ENCODE results near the gene KDM2A.

KDM2A gene

DNA sequence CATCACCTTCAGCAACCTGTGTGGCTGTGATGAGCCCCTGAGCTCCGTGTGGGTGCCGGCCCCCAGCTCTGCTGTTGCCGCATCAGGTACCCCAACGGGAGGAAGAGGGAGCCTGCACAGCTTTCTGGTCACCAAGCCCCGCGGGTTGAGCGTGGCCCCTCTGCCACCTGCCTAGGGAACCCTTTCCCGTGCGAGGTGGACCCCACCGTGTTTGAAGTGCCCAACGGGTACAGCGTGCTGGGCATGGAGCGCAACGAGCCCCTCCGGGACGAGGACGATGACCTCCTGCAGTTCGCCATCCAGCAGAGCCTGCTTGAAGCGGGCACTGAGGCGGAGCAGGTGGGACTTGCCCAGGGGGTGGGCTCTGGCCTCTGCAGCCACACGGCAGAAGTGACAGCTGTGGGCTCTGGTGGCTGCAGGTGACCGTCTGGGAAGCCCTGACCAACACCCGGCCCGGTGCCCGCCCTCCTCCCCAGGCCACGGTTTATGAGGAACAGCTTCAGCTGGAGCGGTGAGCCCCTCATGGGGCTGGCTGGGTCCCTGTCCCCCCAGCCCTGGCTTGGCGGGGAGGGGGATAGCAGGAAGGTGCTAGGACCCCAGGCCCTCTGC is 182.4 kb downstream of the KDM2A start:
- no peak for DNase-seq (ENCODE audit: low read depth)

DNA sequence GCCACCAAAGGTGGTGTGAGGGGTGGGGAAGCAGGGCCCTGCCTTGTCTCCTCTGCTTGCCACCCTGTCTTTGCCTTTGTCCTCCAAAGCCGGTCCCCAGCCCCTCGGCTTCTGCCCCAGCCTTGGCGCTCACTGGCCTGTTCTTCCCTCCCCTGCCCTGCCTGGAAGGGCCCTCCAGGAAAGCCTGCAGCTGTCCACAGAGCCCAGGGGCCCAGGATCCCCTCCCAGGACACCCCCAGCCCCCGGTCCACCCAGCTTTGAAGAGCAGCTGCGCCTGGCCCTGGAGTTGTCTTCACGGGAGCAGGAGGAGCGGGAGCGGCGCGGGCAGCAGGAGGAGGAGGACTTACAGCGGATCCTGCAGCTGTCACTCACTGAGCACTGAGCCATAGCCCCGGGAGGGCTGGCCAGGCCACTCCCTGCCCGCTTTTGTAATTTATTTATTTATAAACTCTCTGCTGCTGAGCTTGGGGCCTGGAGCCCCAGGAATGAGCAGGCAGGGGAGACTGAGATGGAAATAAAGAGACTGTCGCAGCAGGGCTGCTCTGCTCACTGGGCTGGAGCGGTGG is 183.0 kb downstream of the KDM2A start:
- no peak for DNase-seq (ENCODE audit: low read depth)

DNA sequence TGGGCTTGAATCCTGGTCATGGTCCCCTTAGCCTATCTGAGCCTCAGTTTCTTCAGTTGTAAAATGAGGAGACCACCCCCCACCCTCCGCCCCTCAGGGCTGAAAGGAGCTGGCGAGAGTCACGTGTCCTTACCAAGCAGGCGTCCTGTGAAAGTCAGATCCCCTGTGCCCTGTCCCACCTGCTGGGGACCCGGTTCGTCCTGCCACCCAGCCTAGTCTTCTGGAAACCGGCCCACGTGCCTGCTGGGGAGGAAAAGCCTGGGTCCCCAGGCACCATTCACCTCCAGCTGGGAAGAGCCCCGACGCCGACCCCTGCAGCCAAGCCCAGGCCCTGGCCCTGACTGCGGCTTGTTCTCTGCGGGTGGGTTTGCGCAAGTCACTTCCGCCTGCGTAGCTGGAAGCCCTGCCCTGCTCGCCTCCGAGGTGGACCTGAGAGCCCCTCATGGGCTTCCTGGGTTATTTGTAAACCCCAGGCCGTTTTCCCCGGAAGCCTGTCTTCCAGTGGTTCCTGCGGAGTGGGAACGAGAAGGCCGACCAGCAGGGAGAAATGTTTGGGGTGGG is 183.6 kb downstream of the KDM2A start:
- no peak for DNase-seq (ENCODE audit: low read depth)

DNA sequence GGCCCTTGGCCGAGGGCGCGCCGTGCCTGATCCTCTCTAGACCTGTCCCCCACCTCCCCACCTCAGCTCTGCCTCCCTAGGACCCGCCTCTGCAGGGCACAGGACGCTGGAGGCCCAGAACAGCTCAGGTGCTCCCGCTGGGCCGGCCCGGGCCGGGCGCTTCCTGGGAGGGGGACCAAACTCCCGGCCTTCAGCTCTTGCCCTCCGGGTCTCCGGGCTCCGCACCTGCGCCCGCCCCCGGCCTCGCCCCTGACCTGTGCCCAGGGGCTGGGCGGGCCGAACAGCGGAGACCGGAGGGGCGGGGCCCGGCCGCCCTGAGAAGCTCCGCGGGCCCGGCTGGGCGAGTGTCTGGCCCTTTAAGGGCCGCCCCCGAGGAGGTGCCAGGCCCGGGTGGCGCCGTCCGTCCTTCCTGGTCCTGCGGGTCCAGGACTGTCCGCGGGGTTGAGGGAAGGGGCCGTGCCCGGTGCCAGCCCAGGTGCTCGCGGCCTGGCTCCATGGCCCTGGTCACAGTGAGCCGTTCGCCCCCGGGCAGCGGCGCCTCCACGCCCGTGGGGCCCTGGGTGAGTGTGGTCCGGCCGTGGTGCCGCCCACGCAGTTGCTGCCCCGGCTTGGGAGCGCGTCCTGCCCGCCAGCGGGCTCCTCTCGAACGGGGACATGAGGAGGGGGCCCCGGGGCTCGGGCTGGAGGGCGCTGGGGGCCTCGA is 184.2 kb downstream of the KDM2A start, which contains the start of gene SSH3:
SSH3 (plus strand) TSS at position 399 of the 703 bp plus-strand sequence; CDS start at position 495, 96 bp downstream.
- no peak for DNase-seq (ENCODE audit: low read depth)

DNA sequence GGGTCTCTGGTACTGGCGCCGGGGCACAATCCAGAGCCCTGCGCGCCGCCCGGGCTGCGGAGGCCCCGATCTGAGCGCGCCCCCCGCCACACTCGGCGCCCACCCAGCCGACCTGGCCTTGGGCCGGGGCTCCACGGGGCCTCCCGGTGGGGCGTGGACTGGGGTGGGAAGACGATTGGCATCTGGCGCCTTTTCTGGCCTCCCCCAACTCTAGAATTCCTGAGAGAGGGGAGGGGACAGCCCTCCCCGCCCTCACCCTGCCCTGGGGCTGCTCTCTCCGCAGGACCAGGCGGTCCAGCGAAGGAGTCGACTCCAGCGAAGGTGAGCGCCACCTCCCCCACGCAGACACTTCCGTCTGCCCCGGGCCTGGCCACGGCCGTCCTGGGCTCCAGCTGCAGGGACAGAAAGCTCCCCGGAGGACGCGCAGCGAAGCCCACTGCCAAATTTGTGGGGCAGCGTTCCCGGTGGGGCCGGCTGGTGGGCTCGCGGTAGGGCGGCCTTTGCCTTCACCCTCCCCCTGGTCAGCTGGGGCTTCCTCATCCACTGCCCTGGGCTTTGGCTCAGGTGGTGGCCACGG is 184.9 kb downstream of the KDM2A start:
- no peak for DNase-seq (ENCODE audit: low read depth)

DNA sequence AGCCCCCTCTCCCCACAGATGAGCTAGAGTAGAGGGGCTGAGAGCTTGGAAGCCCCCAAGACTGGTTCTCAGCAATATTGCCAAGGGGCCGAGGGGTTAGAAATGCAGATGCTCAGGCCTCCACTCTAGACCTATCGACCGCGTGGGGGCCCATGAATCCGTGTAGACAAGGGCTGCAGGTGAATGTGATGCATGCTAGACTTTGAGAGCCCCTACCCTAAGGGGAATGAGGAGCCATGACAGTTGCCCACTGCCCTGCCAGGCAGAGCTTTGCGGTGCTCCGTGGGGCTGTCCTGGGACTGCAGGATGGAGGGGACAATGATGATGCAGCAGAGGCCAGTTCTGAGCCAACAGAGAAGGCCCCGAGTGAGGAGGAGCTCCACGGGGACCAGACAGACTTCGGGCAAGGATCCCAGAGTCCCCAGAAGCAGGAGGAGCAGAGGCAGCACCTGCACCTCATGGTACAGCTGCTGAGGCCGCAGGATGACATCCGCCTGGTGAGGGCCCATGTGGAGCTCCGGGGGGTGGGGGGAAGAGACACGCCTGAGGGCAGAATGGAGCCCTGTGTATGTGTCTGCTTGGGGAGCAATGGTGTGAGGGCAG is 185.5 kb downstream of the KDM2A start:
- DNase-seq (ENCODE audit: low read depth) = no peak

DNA sequence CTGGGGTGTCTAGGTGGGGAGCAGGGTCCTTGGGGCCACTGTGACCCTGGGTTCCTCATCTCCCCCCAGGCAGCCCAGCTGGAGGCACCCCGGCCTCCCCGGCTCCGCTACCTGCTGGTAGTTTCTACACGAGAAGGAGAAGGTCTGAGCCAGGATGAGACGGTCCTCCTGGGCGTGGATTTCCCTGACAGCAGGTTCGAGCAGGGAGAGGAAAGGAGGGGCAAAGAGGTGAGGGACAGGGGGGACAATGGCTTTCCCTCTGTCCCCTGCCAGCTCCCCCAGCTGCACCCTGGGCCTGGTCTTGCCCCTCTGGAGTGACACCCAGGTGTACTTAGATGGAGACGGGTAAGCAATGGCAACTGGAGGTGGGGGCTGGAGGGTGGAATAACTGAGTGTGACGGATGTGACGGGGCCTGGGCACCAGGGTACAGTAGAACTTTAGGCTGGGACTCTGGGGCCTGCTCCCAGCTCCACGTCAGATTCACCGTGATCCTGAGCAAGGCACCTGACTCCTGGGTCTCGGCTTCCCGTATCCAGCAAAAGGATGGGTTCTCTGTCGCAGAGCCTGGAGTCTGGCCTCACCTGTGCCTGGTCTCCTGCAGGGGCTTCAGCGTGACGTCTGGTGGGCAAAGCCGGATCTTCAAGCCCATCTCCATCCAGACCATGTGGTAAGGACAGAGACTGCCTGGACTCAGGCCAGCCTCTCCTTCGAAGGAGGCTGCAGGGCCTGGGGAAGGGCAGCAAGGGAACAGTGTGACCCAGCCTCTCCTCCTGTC is 187.9 kb downstream of the KDM2A start:
- no peak for DNase-seq (ENCODE audit: low read depth)

DNA sequence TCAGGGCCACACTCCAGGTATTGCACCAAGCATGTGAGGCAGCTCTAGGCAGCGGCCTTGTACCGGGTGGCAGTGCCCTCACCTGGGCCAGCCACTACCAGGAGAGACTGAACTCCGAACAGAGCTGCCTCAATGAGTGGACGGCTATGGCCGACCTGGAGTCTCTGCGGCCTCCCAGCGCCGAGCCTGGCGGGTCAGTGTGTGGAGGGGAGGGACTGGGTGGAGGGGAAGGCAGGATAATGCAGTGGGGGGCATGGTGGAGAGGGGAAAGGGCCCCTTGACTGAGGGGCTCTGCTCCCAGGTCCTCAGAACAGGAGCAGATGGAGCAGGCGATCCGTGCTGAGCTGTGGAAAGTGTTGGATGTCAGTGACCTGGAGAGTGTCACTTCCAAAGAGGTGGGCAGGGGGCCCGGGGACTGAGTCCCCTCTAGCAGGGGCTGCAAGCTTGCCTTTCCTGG is 188.5 kb downstream of the KDM2A start:
- DNase-seq (ENCODE audit: low read depth) = no peak
